Endothelial cell of umbilical vein (primary cell): Measurements from ENCODE around the gene PFKFB4.

Source experiments
- CTCF ChIP-seq, 2 donors: IDR thresholded peaks; 1 replicate in 1 of 2; 2 replicates in 1 of 2; pipeline ENCODE4 v1.5.1; 2011; ENCODE audit warnings: low read length in 2 of 2, mild to moderate bottlenecking in 2 of 2, moderate library complexity in 2 of 2, control low read depth in 1 of 2, inconsistent platforms in 1 of 2, low read depth in 1 of 2; ENCODE audit not compliant: insufficient read depth in 1 of 2; ENCODE audit errors: extremely low read depth in 1 of 2
- EZH2 ChIP-seq: IDR thresholded peaks from 2 replicates; pipeline ENCODE4 v1.6.1; 2012; ENCODE audit warnings: borderline replicate concordance, low read depth, mild to moderate bottlenecking, moderate library complexity, low read length, inconsistent platforms; ENCODE audit not compliant: severe bottlenecking
- FOS ChIP-seq: IDR thresholded peaks from 2 replicates; pipeline ENCODE4 v1.6.1; 2011; ENCODE audit warnings: mild to moderate bottlenecking, low read length, moderate library complexity, borderline replicate concordance; ENCODE audit not compliant: insufficient read depth
- JUN ChIP-seq: IDR thresholded peaks from 2 replicates; pipeline ENCODE4 v1.6.1; 2011; ENCODE audit warnings: borderline replicate concordance, low read depth; ENCODE audit not compliant: insufficient read length, insufficient read depth
- MAX ChIP-seq: IDR thresholded peaks from 2 replicates; pipeline ENCODE4 v1.6.1; 2011; ENCODE audit not compliant: insufficient read depth, insufficient read length
- MYC ChIP-seq: IDR thresholded peaks from one replicate; pipeline ENCODE4 v1.6.1; 2011; ENCODE audit warnings: mild to moderate bottlenecking, low read depth, low read length
- POLR2A ChIP-seq: IDR thresholded peaks from 2 replicates; pipeline ENCODE4 v1.6.1; 2012; ENCODE audit warnings: low read depth, mild to moderate bottlenecking, control low read depth, low read length
- POLR2AphosphoS5 ChIP-seq: IDR thresholded peaks from 2 replicates; pipeline ENCODE4 v1.6.1; 2012; ENCODE audit warnings: low read depth, mild to moderate bottlenecking, control low read depth, low read length, moderate library complexity; ENCODE audit not compliant: insufficient read depth

- TF ChIP-seq CTCF (IDR thresholded peaks at IDR 0.05; ENCODE audit: extremely low read depth in 1 of 2, insufficient read depth in 1 of 2, low read depth in 1 of 2, low read length in 2 of 2) (no peak), MAX (no peak), MYC (no peak), FOS (no peak), POLR2A (no peak), JUN (no peak), EZH2 (no peak), POLR2AphosphoS5 (no peak)
These were observed 55.9 kb downstream of the PFKFB4 start for GRCh38 chr3:48500656-48501055.
